KMS-11 (cell line): ENCODE results near the gene CCDC14.

Source experiments
- H2AFZ ChIP-seq: fragments of 200-600 bp; sonication (generic); 2 replicates; pipeline ENCODE4 v1.6.1; 2016; ENCODE audit warnings: antibody characterized with exemption, mixed run types, low read depth
- H3K27ac ChIP-seq: fragments of 200-600 bp; sonication (generic); 2 replicates; pipeline ENCODE4 v1.6.1; 2016; ENCODE audit warnings: mild to moderate bottlenecking, mixed run types
- H3K27me3 ChIP-seq: fragments of 200-600 bp; sonication (generic); 2 replicates; pipeline ENCODE4 v1.6.1; 2017; ENCODE audit warnings: mild to moderate bottlenecking, low read depth, mixed run types, moderate library complexity; ENCODE audit not compliant: insufficient read depth
- H3K36me3 ChIP-seq: fragments of 200-600 bp; sonication (generic); 2 replicates; pipeline ENCODE4 v1.6.1; 2017; ENCODE audit warnings: mild to moderate bottlenecking, mixed run types; ENCODE audit not compliant: insufficient read depth
- H3K4me1 ChIP-seq: fragments of 200-600 bp; sonication (generic); 2 replicates; pipeline ENCODE4 v1.6.1; 2016; ENCODE audit warnings: mild to moderate bottlenecking, low read depth, mixed run types; ENCODE audit not compliant: poor library complexity, severe bottlenecking
- H3K4me2 ChIP-seq: fragments of 200-600 bp; sonication (generic); 2 replicates; pipeline ENCODE4 v1.7.0; 2016; ENCODE audit warnings: mild to moderate bottlenecking, mixed run types
- H3K4me3 ChIP-seq: fragments of 200-600 bp; sonication (generic); IDR thresholded peaks from 2 replicates; pipeline ENCODE4 v1.6.1; 2017; ENCODE audit warnings: low read depth, low read length, mixed read lengths; ENCODE audit not compliant: insufficient read depth
- H3K79me2 ChIP-seq: fragments of 200-600 bp; sonication (generic); 2 replicates; pipeline ENCODE4 v1.6.1; 2016; ENCODE audit warnings: low read depth, mixed run types; ENCODE audit not compliant: insufficient read depth
- H3K9ac ChIP-seq: fragments of 200-600 bp; sonication (generic); 2 replicates; pipeline ENCODE4 v1.6.1; 2016; ENCODE audit warnings: mild to moderate bottlenecking, mixed run types
- H4K20me1 ChIP-seq: fragments of 200-600 bp; sonication (generic); 2 replicates; pipeline ENCODE4 v1.6.1; 2016; ENCODE audit warnings: mild to moderate bottlenecking, mixed run types; ENCODE audit not compliant: insufficient read depth
- TF ChIP-seq, protein P1 (sequence below): fragments of 200-600 bp; sonication (generic); conservative IDR thresholded peaks from 2 replicates; pipeline ENCODE4 v1.6.1; 2017; ENCODE audit warnings: low read depth, mild to moderate bottlenecking, antibody characterized with exemption, low read length, moderate library complexity, mixed read lengths

Gene CCDC14

DNA sequence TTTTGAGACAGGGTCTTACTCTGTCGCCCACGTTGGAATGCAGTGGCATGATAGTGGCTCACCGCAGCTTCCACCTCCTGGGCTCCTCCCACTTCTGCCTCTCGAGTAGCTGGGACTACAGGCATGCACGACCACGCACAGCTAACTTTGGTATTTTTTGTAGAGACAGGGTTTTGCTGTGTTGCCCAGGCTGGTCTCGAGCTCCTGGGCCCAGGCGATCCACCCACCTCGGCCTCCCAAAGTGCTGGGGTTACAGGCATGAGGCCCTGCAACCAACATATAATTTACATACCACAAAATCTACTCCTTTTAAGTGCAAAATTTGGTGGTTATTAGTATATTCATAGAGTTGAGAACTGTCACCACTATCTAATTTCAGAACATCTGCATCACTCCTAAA lies 31.7 kb downstream of the CCDC14 start:
- TF ChIP-seq, protein P1, sequence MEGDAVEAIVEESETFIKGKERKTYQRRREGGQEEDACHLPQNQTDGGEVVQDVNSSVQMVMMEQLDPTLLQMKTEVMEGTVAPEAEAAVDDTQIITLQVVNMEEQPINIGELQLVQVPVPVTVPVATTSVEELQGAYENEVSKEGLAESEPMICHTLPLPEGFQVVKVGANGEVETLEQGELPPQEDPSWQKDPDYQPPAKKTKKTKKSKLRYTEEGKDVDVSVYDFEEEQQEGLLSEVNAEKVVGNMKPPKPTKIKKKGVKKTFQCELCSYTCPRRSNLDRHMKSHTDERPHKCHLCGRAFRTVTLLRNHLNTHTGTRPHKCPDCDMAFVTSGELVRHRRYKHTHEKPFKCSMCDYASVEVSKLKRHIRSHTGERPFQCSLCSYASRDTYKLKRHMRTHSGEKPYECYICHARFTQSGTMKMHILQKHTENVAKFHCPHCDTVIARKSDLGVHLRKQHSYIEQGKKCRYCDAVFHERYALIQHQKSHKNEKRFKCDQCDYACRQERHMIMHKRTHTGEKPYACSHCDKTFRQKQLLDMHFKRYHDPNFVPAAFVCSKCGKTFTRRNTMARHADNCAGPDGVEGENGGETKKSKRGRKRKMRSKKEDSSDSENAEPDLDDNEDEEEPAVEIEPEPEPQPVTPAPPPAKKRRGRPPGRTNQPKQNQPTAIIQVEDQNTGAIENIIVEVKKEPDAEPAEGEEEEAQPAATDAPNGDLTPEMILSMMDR: no peak
- no peaks in the 10 kb centered on the region for H3K27me3 ChIP-seq
- H3K4me3 ChIP-seq: no peak overlapping the region
- no peak overlapping the region for H2AFZ ChIP-seq
- H3K4me2 ChIP-seq: no peak overlapping the region
- H4K20me1 ChIP-seq: no peaks in the 10 kb centered on the region
- H3K4me1 ChIP-seq: no peaks in the 10 kb centered on the region
- H3K27ac ChIP-seq: no peak overlapping the region
- H3K9ac ChIP-seq: no peak overlapping the region
- H3K79me2 ChIP-seq: no peaks in the 10 kb centered on the region
- H3K36me3 ChIP-seq: 0 out of 2 replicates have a peak, but pooled peaks cover 7% of the 10 kb centered on the region

DNA sequence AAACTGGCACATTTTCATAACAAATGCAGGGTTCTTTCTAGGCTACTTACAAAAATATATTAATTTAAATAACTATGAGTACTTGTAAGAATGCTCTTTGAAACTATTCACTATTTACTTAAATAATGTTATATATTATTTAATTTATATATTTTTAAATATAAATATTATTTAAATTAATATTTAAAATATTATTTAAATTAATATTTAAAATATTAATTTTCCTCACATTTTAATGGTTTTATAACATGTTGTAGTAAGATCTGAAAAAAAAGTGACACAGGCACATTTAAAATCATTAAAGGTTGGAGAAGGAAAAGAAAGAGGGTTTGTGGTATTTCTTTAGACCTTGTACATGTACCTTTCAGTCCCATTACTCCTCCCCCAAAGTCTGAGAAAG lies 34.6 kb downstream of the CCDC14 start:
- Histone ChIP-seq H4K20me1 (no peaks in the 10 kb centered on the region), H3K4me3 (no peak overlapping the region), H2AFZ (no peak overlapping the region), H3K79me2 (no peaks in the 10 kb centered on the region), H3K27ac (no peak overlapping the region), H3K36me3 (0 out of 2 replicates have a peak, but pooled peaks cover under 1% of the 10 kb centered on the region), H3K4me2 (no peak overlapping the region), H3K9ac (no peak overlapping the region), H3K27me3 (no peaks in the 10 kb centered on the region), H3K4me1 (no peaks in the 10 kb centered on the region)
- TF ChIP-seq, protein P1: no peak

DNA sequence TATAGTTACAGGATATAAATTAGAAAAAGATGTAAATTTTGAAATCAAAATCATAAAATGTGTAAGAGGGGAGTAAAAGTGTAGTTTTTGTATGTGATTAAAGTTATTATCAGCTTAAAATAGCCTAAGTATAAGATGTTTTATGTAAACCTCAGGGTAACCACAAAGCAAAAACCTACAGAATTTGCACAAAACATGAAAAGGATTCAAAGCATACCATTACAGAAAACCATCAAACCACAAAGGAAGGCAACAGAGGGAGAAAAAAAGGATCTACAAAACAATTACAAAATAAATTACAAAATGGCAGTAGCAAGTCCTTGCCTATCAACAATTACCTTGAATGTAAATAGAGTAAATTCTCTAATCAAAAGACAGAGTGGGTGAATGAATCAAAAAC lies 40.2 kb downstream of the CCDC14 start:
- Histone ChIP-seq H4K20me1 (no peaks in the 10 kb centered on the region), H3K36me3 (no peaks in the 10 kb centered on the region), H3K79me2 (no peaks in the 10 kb centered on the region), H2AFZ (no peak overlapping the region), H3K4me2 (no peak overlapping the region), H3K27ac (no peak overlapping the region), H3K4me1 (no peaks in the 10 kb centered on the region), H3K4me3 (no peak overlapping the region), H3K9ac (no peak overlapping the region), H3K27me3 (no peaks in the 10 kb centered on the region)
- TF ChIP-seq, protein P1: no peak

DNA sequence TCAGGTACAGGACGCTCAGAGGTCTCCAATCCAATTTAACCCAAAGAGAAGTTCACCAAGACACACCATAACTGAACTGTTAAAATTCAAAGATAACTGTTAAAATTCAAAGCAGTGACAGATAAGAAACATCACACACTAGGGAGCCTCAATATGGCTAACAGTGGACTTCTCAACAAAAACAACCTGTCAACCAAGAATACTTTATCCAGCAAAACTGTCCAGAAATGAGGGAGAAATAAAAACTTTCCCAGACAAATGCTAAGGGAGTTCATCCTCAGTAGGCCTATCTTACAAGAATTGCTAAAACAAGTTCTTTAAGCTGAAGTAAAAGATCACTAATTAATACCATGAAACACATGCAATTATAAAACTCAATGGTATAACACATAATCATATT lies 40.6 kb downstream of the CCDC14 start:
- H3K4me2 ChIP-seq: no peak overlapping the region
- no peaks in the 10 kb centered on the region for H4K20me1 ChIP-seq
- TF ChIP-seq, protein P1: no peak
- no peak overlapping the region for H3K27ac ChIP-seq
- H3K4me3 ChIP-seq: no peak overlapping the region
- no peaks in the 10 kb centered on the region for H3K36me3 ChIP-seq
- no peaks in the 10 kb centered on the region for H3K79me2 ChIP-seq
- H2AFZ ChIP-seq: no peak overlapping the region
- H3K27me3 ChIP-seq: no peaks in the 10 kb centered on the region
- no peaks in the 10 kb centered on the region for H3K4me1 ChIP-seq
- H3K9ac ChIP-seq: no peak overlapping the region
